HCT116 (cell line): ENCODE data around the gene PRRC2A.

Experiments used
- CTCF ChIP-seq, 3 experiments: fragments of 200-600 bp in 1 of 3; sonication (generic) in 1 of 3; IDR thresholded peaks in 2 of 3; conservative IDR thresholded peaks in 1 of 3; 2 replicates each; pipeline ENCODE4 v1.5.1; 2012 to 2017; ENCODE audit warnings: low read depth in 2 of 3, low read length in 2 of 3, antibody characterized with exemption in 1 of 3, borderline replicate concordance in 1 of 3, control low read depth in 1 of 3, mild to moderate bottlenecking in 1 of 3, mixed read lengths in 1 of 3, mixed run types in 1 of 3, moderate library complexity in 1 of 3; ENCODE audit not compliant: insufficient read depth in 1 of 3
- ELF1 ChIP-seq: IDR thresholded peaks from 2 replicates; pipeline ENCODE4 v1.6.1; 2012; ENCODE audit warnings: low read depth, borderline replicate concordance
- EZH2phosphoT487 ChIP-seq: fragments of 200-600 bp; IDR thresholded peaks from 2 replicates; pipeline ENCODE4 v1.6.1; 2018; ENCODE audit warnings: antibody characterized with exemption, borderline replicate concordance

- TF ChIP-seq ELF1 (no peak), CTCF (IDR thresholded peaks at IDR 0.05 in 2 of 3, conservative IDR thresholded peaks at IDR 0.05 in 1 of 3; ENCODE audit: borderline replicate concordance in 1 of 3, insufficient read depth in 1 of 3, low read depth in 2 of 3, low read length in 2 of 3) (no peak), EZH2phosphoT487 (no peak)
These were observed 40.1 kb downstream of the PRRC2A start, which contains the start of gene C6orf47 for GRCh38 chr6:31660381-31661261.
